Esophagus mucosa (tissue), 1 donor: ENCODE results near the gene CYLD. TPM values are rescaled to one million over a fixed set of nuclear protein-coding genes. Genes with fewer than 3 reads are reported as not detected.

Experiments used
- ATAC-seq: fragments of 200-7000 bp; cut with Tn5 transposase; one replicate; pipeline ENCODE4 v1.9.1; 2020
- total RNA-seq: library from RNA; stranded (reverse); gene quantifications from one replicate; pipeline ENCODE4 v1.2.4, GENCODE V29; 2023
- donor health status: DM: yes; HTN: yes; CAD: no.

CYLD gene
- total RNA-seq, 1 donor from 2014 or later, result 26.7 TPM

DNA sequence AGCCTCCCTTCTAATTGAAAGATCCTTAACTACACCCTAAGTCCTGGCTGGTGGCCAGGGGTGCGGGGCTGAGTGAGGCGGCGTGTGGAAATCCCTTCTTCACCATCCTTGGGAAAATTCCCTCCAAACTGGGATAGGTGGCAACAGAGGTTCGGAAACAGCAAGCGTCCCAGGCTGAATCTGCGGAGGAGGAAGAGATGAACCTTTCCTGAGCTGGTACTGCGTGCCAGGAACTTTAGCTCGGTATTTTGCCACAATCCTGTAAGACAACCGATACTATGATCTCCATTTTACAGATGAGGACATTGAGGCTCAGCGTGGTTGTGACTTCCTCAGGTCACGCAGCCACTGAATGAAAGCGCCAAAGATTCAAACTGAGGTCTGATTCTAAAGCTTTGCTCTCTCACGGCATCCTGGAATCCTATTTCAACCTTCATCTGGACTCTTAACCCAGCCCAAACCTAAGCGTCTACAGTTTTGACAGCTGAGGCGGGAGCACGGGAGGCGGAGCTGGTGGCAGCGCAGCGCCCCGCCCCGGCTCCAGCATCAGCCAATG lies 583 bp upstream of the CYLD start:
- no peak for ATAC-seq

DNA sequence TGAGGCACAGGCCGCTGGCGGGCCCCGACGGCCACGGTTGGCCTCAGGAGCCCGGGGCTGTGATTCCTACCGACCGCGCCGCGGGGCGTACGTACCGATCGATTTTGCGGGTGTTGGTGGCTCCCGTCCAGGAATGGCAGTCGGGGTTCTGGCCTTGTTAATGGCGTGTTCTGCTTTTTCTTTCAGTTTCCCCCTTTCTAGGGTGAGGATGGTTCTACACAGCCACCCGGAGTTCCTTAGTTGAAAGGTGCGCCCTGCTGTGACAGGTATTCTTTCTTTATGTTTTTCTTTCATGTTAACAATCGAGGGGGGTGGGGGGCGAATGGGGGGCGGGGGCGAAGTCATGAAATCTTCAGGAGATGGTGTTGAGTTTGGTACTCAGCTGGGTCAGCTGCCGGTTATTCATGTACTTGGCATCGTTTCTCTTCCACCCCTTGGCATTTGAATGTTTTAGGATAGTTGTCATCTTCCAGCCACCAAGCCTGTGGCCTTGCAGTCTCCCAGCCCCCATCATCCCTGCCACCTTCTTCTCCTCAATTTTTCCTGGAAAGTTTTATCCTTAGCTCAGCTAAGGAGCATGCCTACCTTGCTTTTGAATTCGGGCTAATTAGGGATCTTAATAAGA lies 802 bp downstream of the CYLD start:
- no peak for ATAC-seq

DNA sequence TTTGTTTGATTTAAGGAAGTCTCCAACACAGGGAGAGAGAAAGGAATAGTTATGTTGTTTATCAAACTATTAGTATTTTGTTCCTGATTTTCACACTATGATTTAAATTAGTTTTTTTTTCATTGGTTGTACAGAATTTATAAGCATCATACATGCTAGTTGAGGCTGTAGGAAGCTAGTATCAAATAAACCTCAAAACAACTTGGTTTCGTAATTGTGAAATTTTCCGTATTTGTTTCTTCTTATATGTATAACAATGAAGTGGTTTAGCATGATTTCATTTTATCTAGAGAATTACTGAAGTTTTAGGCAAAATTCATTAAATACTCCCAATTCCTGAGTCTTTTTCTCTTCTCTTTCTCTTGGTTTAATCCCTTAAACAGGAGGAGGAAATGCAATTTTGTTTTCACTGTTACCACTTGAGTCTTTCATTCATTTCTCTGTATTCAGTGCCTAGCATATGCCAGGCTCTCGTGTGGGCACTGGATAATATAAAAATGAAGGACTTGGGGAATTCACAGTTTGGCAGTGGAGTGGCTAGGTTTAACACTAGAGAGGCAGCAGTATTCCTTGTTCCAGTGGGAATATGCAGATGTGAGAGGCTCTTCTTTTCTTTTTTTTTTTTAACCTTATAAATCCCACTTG lies 1.8 kb downstream of the CYLD start:
- no peak for ATAC-seq

DNA sequence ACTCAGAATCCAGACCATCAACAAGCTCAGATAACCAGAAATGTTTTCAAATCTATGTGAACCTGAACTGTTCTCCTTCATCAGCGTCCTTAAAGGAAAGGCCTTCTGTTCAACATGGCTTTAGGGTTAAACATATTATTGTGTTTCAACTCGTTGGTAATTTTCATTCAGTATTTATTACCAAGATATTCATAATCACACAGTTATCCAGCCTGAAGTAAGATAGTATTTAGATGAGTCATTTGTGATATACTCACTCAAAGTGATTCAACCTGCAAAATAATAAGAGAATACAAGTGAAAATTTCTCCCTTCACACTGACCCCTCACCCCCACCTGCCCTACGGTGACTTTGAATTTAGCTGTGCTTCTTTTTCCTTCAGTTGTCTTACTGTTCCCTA lies 3.0 kb downstream of the CYLD start:
- ATAC-seq, result no peak

DNA sequence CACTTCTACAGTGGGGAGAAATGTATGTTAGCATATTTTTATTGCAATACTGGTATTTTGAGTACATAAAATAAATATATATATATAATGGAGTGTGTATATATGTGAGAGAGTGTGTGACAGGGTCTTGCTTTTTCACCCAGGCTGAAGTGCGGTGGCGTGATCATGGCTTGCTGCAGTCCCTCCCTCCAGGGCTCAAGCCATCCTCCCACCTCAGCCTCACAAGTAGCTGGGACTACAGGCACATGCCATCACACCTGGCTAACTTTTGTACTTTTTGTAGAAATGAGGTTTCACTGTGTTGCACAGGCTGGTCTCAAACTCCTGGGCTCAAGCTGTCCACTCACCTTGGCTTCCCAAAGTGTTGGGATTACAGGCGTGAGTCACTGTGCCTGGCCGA lies 4.1 kb downstream of the CYLD start:
- ATAC-seq, result no peak

DNA sequence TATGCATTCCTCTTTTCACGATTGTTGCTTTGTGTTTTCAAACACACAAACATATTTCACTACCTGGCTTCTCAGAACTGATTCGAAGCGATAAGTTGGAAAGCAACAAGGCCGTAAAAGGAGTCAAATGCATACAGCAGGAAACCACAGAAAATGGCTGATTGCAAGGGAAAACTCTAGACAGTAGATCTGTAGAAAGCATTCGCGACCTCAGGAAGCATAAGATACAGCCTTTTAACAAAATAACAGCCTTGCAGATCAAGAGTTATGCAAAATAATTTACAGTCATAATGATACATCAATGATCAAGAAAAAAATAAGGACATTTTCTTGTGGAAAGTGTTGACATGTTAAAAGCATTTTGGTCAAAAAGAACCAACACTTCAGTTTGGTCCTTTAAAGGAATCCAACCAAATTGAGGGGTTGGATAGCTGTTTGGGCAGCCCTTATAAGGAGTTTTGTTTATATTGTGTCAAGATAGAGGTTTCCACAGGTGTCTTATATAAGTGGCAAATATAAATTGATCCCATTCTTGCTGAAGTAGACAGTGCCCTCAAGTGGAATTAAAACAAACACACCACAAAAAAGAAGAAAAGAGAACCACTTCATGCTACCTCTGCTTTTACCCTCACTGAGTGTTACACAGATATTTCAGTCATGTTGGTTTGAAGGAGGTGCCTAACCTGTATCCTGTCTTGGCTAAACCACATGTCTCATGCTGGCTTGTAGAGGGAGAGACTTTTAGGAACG lies 5.5 kb downstream of the CYLD start:
- peak; percentile 65 for ATAC-seq

DNA sequence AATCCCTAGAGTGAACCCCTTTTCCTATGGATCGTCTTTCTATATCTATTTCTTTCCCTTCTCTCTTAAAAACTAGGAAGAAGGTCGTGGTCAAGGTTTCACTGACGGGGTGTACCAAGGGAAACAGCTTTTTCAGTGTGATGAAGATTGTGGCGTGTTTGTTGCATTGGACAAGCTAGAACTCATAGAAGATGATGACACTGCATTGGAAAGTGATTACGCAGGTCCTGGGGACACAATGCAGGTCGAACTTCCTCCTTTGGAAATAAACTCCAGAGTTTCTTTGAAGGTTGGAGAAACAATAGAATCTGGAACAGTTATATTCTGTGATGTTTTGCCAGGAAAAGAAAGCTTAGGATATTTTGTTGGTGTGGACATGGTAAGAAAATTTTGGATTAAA lies 9.6 kb downstream of the CYLD start:
- peak; percentile 69 for ATAC-seq

DNA sequence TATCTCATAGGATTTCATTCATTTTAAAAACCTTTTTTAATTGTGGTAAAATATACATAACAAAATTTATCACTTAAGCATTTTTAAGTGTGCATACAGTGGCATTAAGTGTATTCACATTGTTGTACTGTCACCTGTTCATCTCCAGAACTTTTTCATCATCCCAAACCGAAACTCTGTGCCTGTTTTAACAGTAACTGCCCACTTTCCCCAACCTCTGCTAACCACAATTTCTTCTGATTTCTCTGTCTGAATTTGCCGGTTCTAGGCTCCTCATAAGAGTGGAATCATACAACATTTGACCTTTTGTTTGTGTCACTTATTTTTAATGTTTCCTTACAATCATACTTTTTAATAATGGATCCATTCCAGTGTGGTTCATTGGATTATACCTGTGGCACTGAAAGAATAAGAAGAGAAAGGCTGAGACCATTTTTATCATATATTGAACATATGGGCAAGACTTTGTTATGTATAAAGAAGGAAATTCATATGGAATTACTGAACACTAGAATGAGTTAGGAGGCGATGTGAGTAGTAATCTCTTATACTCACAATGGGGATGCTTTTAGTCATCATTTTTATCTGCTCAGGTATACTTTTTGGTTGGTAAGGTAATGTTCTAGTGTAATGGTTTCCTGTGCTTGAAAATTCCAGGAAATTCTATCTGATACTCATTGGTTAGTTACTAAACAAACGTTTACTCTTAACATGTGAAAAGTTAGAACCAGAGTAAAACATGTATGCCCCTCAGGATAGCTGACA lies 10.8 kb downstream of the CYLD start:
- ATAC-seq, result no peak

DNA sequence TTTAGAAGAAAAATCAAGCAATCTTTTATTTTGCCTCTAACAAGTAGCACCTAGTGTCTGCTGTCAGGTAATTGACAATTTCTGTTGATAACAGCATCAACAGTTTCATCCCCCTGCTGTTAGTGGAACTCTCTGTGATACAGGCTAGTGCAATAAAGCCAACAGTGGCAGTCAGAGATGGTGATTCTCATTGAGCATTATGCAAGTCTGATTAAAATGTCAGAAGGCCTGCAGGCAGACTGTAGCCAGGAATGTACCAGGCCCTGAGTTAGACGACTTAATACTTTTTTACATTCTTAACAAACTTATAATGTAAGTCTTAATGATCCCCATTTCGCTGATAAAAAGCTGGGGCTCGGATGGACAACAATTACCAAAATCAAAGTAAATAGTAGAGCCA lies 14.6 kb downstream of the CYLD start:
- no peak for ATAC-seq

DNA sequence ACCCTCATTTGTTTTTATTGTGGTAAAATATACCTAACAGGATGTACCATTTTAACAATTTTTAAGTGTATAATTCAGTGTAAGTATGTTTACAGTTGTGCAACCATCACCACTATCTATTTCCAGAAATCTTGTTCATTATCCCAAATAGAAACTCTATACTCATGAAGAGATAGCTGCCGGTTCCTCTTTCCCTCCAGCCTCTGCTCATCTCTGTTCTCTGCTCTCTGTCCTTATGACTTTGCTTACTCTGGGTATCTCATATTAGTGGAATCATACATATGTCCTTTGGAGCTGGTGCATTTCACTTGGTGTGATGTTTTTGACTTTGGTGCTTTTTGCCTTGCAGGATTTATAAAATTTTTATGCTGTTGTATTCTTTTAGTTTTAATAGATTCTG lies 19.4 kb downstream of the CYLD start:
- no peak for ATAC-seq

DNA sequence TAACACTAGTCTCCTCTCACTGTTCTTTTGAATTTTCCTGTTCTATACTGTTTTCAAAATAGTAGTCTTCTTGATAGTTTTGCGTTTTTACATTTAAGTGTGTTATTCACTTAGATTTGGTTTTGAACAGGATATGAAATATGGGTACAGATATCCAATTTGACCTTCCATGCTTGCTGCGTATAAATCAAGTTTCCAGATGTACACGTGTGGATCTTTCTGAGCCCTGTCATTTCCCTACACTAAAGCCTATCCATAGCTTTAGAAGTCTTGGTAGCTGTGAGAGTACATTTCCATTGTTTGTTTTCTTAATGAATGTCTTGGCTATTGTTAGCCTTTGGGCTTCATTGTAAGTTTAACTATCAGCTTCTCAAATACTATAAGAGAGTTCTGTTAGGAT lies 20.4 kb downstream of the CYLD start:
- ATAC-seq, result no peak

DNA sequence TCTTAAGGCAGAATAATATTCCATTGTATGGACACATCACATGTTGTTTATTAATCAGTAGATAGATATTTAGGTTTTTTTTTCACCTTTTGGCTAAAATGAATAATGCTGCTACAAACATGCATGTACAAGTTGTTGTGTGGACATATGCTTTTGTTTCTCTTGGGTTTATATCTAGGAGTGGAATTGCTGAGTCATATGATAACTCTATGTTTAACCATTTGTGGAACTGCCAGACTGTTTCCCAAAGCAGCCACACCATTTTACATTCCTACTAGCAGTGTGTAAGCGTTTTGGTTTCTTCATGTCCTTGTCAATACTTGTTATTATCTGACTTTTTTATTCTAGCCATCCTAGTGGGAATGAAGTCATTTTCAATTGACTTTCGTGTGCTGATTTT lies 21.3 kb downstream of the CYLD start:
- ATAC-seq, result peak; percentile 72

DNA sequence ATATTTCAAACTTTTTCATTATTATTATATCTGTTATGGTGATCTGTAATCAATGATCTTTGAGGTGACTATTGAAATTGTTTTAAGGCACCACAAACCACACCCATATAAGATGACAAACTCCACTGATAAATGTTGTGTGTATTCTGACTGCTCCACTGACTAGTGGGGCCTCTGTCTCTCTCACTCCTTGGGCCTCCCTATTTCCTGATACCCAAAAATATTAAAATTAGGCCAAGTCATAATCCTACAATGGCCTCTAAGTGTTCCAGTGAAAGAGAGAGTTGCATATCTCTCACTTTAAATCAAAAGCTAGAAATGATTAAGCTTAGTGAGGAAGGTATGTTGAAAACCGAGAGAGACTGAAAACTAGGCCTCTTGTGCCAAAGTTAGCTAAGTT lies 23.4 kb downstream of the CYLD start:
- no peak for ATAC-seq

DNA sequence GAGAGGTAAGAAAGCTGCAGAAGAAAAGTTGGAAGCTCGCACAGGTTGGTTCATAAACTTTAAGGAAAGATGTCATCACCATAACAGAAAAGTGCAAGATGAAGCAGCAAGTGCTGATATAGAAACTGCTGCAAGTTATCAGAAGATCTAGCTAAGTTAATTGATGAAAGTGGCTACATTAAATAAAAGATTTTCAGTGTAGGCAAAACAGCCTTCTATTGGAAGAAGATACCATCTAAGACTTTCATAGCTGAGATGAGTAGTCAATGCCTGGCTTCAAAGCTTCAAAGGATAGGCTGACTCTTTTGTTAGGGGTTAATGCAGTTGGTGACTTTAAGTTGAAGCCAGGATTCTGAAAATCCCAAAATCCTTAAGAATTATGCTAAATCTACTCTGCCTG lies 24.0 kb downstream of the CYLD start:
- no peak for ATAC-seq

DNA sequence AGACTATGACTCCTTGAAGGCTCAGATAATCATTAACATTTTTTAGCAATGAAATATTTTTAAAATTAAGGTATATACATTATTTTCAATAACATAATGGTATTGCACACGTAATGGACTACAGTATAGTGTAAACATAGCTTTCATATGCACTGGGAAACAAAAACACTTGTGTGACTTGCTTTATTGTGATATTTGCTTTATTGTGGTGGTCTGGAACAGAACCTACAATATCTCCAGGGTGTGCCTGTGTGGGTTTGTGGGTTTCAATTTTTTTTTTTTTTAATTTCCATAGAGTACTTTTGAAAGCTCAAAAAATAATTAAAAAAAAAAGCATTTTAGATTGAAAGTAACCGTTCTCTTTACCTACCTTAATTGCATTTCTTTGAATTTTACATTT lies 25.3 kb downstream of the CYLD start:
- no peak for ATAC-seq

DNA sequence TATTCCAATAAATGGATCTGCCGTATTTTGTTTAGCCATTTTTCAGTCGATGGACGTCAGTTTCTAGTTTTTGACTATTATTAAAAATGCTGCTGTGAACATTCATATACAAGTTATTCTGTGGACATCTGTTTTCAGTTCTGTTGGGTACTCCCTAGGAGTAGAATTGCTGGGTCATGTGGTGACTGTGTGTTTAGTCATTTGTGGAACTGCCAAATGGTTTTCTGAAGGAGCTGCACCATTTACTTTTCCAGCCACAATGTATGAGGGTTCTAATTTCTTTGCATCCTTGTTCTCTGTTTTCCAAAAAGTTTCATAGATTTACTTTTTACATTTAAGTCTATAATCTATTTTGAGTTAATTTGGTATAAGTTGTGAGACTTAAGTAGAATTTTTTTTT lies 29.5 kb downstream of the CYLD start:
- ATAC-seq, result no peak

DNA sequence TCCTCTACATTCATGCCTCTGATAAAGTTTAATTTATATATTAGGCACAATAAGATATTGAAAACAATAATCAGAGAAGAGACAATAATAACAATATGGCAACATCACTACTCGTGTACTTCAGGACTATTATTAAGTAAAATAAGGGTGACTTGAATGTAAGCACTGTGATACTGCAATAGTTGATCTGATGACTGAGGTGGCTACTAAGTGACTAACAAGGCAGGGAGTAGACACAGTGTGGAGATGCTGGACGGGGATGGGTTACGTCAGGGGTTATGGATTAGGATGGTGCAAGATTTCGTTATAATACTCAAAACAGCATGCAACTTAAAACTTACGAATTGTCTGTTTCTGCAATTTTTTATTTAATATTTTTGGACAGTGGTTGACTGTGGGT lies 32.5 kb downstream of the CYLD start:
- no peak for ATAC-seq

DNA sequence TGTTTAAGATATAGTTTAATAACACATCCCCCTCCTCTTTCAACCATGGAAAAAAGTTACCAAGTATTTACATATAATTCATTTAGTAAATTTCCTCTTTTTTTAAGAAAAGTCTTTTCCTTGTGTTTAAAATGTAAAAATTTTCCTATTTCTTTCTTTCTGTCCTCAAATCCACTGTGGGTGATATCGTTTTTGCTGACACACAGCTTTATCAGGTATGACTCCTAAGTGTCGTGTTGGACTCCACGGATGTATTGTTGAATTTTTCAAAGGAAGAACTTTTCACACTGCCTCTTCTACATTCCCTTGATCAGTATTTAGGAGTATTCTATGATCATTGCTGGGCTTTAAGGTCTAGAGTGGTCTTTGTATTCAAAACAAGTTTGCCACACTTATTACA lies 33.1 kb downstream of the CYLD start:
- ATAC-seq, result no peak

DNA sequence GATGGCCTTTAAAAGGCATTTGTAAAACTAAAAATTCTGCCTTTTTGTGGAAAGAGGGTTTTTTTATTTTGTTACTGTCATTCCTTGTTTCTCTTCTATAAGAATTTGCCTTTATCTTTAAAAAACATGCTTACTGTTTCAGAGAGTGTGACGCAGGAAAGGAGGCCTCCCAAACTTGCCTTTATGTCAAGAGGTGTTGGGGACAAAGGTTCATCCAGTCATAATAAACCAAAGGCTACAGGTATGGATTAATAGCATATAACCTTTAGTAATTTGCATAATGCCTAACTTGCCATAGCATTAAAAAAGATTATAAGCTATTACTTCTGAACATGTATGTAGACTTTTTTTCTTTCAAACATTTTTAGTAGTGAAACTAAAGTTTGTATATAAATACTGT lies 34.2 kb downstream of the CYLD start:
- no peak for ATAC-seq

DNA sequence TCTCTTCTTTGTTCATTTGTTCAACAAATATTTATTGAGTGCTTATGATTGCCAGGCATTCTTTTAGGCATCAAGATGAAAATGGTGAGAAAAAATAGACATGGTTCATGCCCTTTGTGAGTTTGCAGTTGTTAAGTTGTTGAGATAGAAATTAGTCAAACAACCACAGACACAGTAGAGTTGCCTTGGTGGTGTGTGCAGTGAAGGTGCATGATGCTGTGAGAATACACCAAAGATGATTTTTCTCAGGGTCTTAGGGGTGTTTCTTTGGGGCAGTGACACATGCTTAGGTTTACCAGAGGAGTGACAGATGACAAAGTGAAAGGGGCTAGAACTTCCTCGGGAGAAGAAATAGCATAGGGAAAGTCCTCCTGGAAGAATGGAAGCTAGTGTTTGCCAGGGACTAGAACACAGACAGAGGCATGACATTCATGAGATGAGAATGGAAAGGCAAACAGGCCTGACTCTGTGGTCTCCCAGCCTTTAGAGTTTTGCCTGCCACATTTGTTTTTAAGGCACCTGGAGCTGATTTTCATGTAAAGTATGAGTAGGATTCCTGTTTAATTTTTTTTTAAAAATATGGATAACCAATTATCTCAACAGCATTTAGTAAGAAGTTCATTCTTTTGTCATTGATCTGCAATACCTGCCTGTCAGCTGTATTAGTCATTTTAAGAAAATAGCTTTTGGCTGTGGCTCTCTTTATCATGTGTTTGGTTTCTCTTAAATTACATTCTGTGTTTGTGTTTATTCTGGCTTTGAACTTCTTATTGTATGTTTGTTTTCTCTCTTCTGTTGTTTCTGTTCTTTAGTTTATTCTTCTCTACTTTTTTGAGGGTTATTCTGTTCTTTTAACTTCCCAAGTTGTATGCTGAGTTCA lies 36.6 kb downstream of the CYLD start:
- no peak for ATAC-seq

DNA sequence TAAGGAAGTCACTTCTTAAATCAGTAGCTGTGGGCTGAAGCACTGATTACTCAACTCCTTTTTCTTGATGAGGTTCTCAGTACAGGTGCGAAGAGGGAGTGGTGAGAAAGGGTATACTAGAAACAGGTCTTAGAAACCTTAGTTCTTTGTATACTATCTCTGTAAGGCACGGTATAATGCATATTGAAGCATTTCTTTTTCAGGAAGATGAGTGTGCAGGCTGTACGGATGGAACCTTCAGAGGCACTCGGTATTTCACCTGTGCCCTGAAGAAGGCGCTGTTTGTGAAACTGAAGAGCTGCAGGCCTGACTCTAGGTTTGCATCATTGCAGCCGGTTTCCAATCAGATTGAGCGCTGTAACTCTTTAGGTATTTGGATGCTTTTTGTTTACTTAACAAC lies 39.2 kb downstream of the CYLD start:
- peak; percentile 13 for ATAC-seq

DNA sequence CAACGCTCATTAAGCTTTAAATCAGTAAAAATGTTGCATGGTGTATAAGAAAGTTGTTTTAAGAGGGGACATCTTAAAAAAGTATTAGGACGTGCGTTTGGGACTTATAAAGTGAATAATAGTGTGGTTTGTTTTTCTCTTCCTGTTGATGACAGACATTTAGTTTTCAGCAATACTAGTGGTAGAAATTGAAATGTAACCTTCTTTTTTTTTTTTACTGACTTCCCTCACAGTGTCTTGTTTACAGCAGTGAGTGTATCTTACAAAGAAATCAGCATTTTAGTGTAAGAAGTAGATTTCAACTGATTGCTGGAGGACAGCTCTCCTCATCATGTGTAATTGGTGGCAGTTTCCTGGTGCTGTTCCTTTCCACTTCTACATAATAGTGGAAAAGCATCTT lies 39.6 kb downstream of the CYLD start:
- ATAC-seq, result no peak
